MM.1S (cell line): ENCODE data around the gene DYNC1I1.

Experiments used
- DNase-seq: peaks from one replicate; pipeline ENCODE4 v3.0.0-alpha.2; 2015
- H2AFZ ChIP-seq: fragments of 300-600 bp; sonication (generic); 2 replicates; pipeline ENCODE4 v1.6.0; 2016; ENCODE audit warnings: antibody characterized with exemption, low read length
- H3F3A ChIP-seq: fragments of 300-600 bp; sonication (generic); 2 replicates; pipeline ENCODE4 v1.6.1; 2016; ENCODE audit warnings: mild to moderate bottlenecking, antibody characterized with exemption, low read length, moderate library complexity, mixed read lengths; ENCODE audit not compliant: insufficient read depth
- H3K27ac ChIP-seq: fragments of 300-600 bp; sonication (generic); 2 replicates; pipeline ENCODE4 v1.5.1; 2016; ENCODE audit warnings: mild to moderate bottlenecking, low read length
- H3K27me3 ChIP-seq: fragments of 300-600 bp; sonication (generic); replicated peaks from 2 replicates; pipeline ENCODE4 v1.6.0; 2016; ENCODE audit warnings: low read length; ENCODE audit not compliant: insufficient read depth
- H3K36me3 ChIP-seq: fragments of 300-600 bp; sonication (generic); replicated peaks from 2 replicates; pipeline ENCODE4 v1.6.1; 2016; ENCODE audit warnings: mild to moderate bottlenecking, low read length, mixed read lengths; ENCODE audit not compliant: insufficient read depth
- H3K4me1 ChIP-seq: fragments of 300-600 bp; sonication (generic); 2 replicates; pipeline ENCODE4 v1.6.1; 2016; ENCODE audit warnings: low read length, mixed read lengths
- H3K4me2 ChIP-seq: fragments of 300-600 bp; sonication (generic); 2 replicates; pipeline ENCODE4 v1.6.0; 2016; ENCODE audit warnings: low read depth, low read length
- H3K4me3 ChIP-seq: fragments of 300-600 bp; sonication (generic); 2 replicates; pipeline ENCODE4 v1.5.1; 2016; ENCODE audit warnings: low read length, mixed read lengths
- H3K79me2 ChIP-seq: fragments of 300-600 bp; sonication (generic); 2 replicates; pipeline ENCODE4 v1.6.1; 2016; ENCODE audit warnings: mixed run types, low read length, mixed read lengths
- H3K9ac ChIP-seq: fragments of 300-600 bp; sonication (generic); 2 replicates; pipeline ENCODE4 v1.6.1; 2016; ENCODE audit warnings: low read length, mixed read lengths
- H3K9me2 ChIP-seq: fragments of 300-600 bp; sonication (generic); replicated peaks from 2 replicates; pipeline ENCODE4 v1.6.1; 2016; ENCODE audit warnings: mild to moderate bottlenecking, low read length, mixed read lengths; ENCODE audit not compliant: insufficient read depth
- H3K9me3 ChIP-seq: fragments of 300-600 bp; sonication (generic); replicated peaks from 2 replicates; pipeline ENCODE4 v1.6.1; 2016; ENCODE audit warnings: mild to moderate bottlenecking, low read length, mixed read lengths; ENCODE audit not compliant: insufficient read depth
- H4K20me1 ChIP-seq: fragments of 300-600 bp; sonication (generic); 2 replicates; pipeline ENCODE4 v1.6.1; 2016; ENCODE audit warnings: mild to moderate bottlenecking, low read length, moderate library complexity, mixed read lengths; ENCODE audit not compliant: insufficient read depth
- EZH2 ChIP-seq: fragments of 300-600 bp; sonication (generic); optimal IDR thresholded peaks from 2 replicates; pipeline ENCODE3; 2017; ENCODE audit warnings: low read depth, mild to moderate bottlenecking, antibody characterized with exemption, low read length, mixed read lengths
- EZH2phosphoT487 ChIP-seq: fragments of 300-600 bp; sonication (generic); IDR thresholded peaks from 2 replicates; pipeline ENCODE4 v1.6.1; 2018; ENCODE audit warnings: antibody characterized with exemption, low read length
- TF ChIP-seq, protein P1 (sequence below): fragments of 300-600 bp; sonication (generic); IDR thresholded peaks from 2 replicates; pipeline ENCODE4 v1.5.1; 2016; ENCODE audit warnings: antibody characterized with exemption, low read length, mixed read lengths

Gene DYNC1I1

GRCh38 chr7:95893484-95893883 lies 121.1 kb downstream of the DYNC1I1 start:
- Histone ChIP-seq H3K27ac (no peak overlapping the region), H3K9me2 (no peaks in the 10 kb centered on the region), H3K4me1 (no peaks in the 10 kb centered on the region), H3K4me2 (no peak overlapping the region), H3K27me3 (no peaks in the 10 kb centered on the region), H3K9ac (no peak overlapping the region), H3K36me3 (no peaks in the 10 kb centered on the region), H3F3A (no peaks in the 10 kb centered on the region), H2AFZ (no peak overlapping the region), H3K4me3 (no peak overlapping the region), H3K9me3 (no peaks in the 10 kb centered on the region), H4K20me1 (no peaks in the 10 kb centered on the region), H3K79me2 (no peaks in the 10 kb centered on the region)
- TF ChIP-seq EZH2, result no peak
- no peak for TF ChIP-seq EZH2phosphoT487
- TF ChIP-seq, protein P1, sequence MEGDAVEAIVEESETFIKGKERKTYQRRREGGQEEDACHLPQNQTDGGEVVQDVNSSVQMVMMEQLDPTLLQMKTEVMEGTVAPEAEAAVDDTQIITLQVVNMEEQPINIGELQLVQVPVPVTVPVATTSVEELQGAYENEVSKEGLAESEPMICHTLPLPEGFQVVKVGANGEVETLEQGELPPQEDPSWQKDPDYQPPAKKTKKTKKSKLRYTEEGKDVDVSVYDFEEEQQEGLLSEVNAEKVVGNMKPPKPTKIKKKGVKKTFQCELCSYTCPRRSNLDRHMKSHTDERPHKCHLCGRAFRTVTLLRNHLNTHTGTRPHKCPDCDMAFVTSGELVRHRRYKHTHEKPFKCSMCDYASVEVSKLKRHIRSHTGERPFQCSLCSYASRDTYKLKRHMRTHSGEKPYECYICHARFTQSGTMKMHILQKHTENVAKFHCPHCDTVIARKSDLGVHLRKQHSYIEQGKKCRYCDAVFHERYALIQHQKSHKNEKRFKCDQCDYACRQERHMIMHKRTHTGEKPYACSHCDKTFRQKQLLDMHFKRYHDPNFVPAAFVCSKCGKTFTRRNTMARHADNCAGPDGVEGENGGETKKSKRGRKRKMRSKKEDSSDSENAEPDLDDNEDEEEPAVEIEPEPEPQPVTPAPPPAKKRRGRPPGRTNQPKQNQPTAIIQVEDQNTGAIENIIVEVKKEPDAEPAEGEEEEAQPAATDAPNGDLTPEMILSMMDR, result no peak
- DNase-seq, result no peak

DNA sequence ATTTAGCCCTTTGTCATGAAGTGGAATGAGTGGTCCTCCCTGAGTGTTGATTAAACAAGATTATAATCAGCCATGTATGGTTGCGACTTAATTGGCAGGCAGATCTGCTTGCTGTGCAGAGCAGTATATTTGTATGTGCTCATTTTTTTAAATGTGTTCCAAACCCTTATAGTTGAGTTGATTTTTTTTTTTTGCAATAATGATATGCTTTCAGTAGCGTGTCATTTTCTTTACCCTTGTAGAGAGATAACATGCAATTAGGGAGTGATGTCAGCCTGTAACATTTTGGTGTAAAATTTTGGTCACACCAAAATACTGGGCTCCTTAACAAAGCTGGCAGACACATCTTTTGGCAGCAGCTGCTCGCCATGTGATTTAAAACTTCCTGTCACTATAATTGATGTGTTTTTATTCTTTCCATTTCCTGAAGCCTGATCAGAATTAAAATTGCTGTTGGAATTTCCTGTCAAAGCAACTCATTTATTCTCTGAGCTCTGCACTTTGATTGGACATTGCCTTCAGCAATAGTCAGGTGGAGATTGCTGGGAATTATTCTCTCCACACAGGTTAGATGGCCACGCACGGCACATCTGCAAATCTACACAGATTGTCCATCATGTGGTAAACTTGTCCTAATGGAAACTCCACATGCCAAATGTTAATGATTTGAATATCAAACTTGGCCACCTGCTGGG lies 125.3 kb downstream of the DYNC1I1 start:
- no peaks in the 10 kb centered on the region for H3K27me3 ChIP-seq
- H4K20me1 ChIP-seq, result no peaks in the 10 kb centered on the region
- H3K79me2 ChIP-seq, result no peaks in the 10 kb centered on the region
- DNase-seq, result no peak
- TF ChIP-seq EZH2phosphoT487 (no peak), EZH2 (no peak)
- TF ChIP-seq, protein P1, result no peak
- H3K4me1 ChIP-seq, result no peaks in the 10 kb centered on the region
- no peak overlapping the region for H3K4me2 ChIP-seq
- H3K27ac ChIP-seq, result no peak overlapping the region
- no peaks in the 10 kb centered on the region for H3K36me3 ChIP-seq
- no peaks in the 10 kb centered on the region for H3K9me2 ChIP-seq
- no peak overlapping the region for H3K9ac ChIP-seq
- no peaks in the 10 kb centered on the region for H3F3A ChIP-seq
- H3K4me3 ChIP-seq, result no peak overlapping the region
- H3K9me3 ChIP-seq, result no peaks in the 10 kb centered on the region
- no peak overlapping the region for H2AFZ ChIP-seq

- Histone ChIP-seq H3K4me3 (no peak overlapping the region), H3K9me3 (no peaks in the 10 kb centered on the region), H3K27me3 (no peaks in the 10 kb centered on the region), H3K4me2 (no peak overlapping the region), H3K79me2 (no peaks in the 10 kb centered on the region), H3K36me3 (no peaks in the 10 kb centered on the region), H4K20me1 (no peaks in the 10 kb centered on the region), H2AFZ (no peak overlapping the region), H3K9ac (no peak overlapping the region), H3K4me1 (no peaks in the 10 kb centered on the region), H3K9me2 (no peaks in the 10 kb centered on the region), H3K27ac (no peak overlapping the region), H3F3A (no peaks in the 10 kb centered on the region)
- no peak for DNase-seq
- TF ChIP-seq EZH2 (no peak), EZH2phosphoT487 (no peak)
- TF ChIP-seq, protein P1, result no peak
Measured at GRCh38 chr7:95899919-95900513, 127.7 kb downstream of the DYNC1I1 start.
